Liver (tissue), 9 donors: ENCODE measurements around the gene SELENOH. TPM values are rescaled to one million over a fixed set of nuclear protein-coding genes. Genes with fewer than 3 reads are reported as not detected.

Experiments used
- DNase-seq: peaks from one replicate; pipeline ENCODE4 v3.0.0-alpha.2; 2017; ENCODE audit warnings: low spot score
- H3K27ac ChIP-seq, 2 donors: one replicate each; pipeline ENCODE4 v1.7.0; 2013; ENCODE audit warnings: inconsistent platforms in 2 of 2, low read length in 2 of 2, control low read depth in 1 of 2, low read depth in 1 of 2, mild to moderate bottlenecking in 1 of 2
- H3K27me3 ChIP-seq, 4 donors: one replicate each; pipeline versions ENCODE4 v1.6.1 to v1.7.0; 2013; ENCODE audit warnings: low read length in 3 of 4, inconsistent platforms in 1 of 4, mild to moderate bottlenecking in 1 of 4, moderate library complexity in 1 of 4; ENCODE audit not compliant: control insufficient read depth in 4 of 4, insufficient read depth in 4 of 4
- H3K36me3 ChIP-seq, 4 donors: one replicate each; pipeline versions ENCODE4 v1.6.1 to v1.7.0; 2013; ENCODE audit warnings: low read length in 3 of 4, mild to moderate bottlenecking in 3 of 4, low read depth in 1 of 4, moderate library complexity in 1 of 4; ENCODE audit not compliant: control insufficient read depth in 4 of 4, insufficient read depth in 3 of 4
- H3K4me1 ChIP-seq, 4 donors: one replicate each; pipeline versions ENCODE4 v1.6.1 to v1.7.0; 2013; ENCODE audit warnings: low read length in 3 of 4, mild to moderate bottlenecking in 3 of 4, moderate library complexity in 1 of 4; ENCODE audit not compliant: control insufficient read depth in 4 of 4, insufficient read depth in 4 of 4
- H3K4me3 ChIP-seq, 3 donors: one replicate each; pipeline versions ENCODE4 v1.6.1 to v1.7.0; 2013; ENCODE audit warnings: low read length in 3 of 3, control low read depth in 1 of 3, low read depth in 1 of 3, mild to moderate bottlenecking in 1 of 3
- H3K9ac ChIP-seq, 2 donors: one replicate each; pipeline ENCODE4 v1.7.0; 2013; ENCODE audit warnings: low read length in 2 of 2, mild to moderate bottlenecking in 2 of 2, moderate library complexity in 2 of 2, control low read depth in 1 of 2, low read depth in 1 of 2
- H3K9me3 ChIP-seq, 4 donors: one replicate each; pipeline versions ENCODE4 v1.6.1 to v1.7.0; 2013; ENCODE audit warnings: low read length in 3 of 4; ENCODE audit not compliant: control insufficient read depth in 4 of 4
- FOXA1 ChIP-seq: IDR thresholded peaks from 2 replicates; pipeline ENCODE4 v1.6.1; 2016; ENCODE audit warnings: antibody characterized with exemption
- FOXA2 ChIP-seq: IDR thresholded peaks from 2 replicates; pipeline ENCODE4 v1.6.1; 2016; ENCODE audit warnings: antibody characterized with exemption
- HNF4A ChIP-seq, 2 donors: conservative IDR thresholded peaks; 2 replicates each; pipeline ENCODE4 v1.6.1; 2016; ENCODE audit warnings: antibody characterized with exemption in 2 of 2, mild to moderate bottlenecking in 2 of 2
- JUND ChIP-seq, 2 donors: IDR thresholded peaks; 2 replicates each; pipeline ENCODE4 v1.6.1; 2016; ENCODE audit warnings: antibody characterized with exemption in 2 of 2
- MAX ChIP-seq: IDR thresholded peaks from 2 replicates; pipeline ENCODE4 v1.6.1; 2016; ENCODE audit warnings: antibody characterized with exemption
- NR2F2 ChIP-seq: IDR thresholded peaks from 2 replicates; pipeline ENCODE4 v1.6.1; 2016; ENCODE audit warnings: antibody characterized with exemption
- RAD21 ChIP-seq, 2 donors: IDR thresholded peaks; 2 replicates each; pipeline ENCODE4 v1.6.1; 2016; ENCODE audit warnings: antibody characterized with exemption in 2 of 2, mild to moderate bottlenecking in 2 of 2
- REST ChIP-seq: IDR thresholded peaks from 2 replicates; pipeline ENCODE4 v1.6.1; 2016; ENCODE audit warnings: antibody characterized with exemption, mild to moderate bottlenecking
- RXRA ChIP-seq, 2 donors: IDR thresholded peaks; 2 replicates each; pipeline ENCODE4 v1.6.1; 2017 to 2018; ENCODE audit warnings: antibody characterized with exemption in 2 of 2, mild to moderate bottlenecking in 1 of 2
- SP1 ChIP-seq: IDR thresholded peaks from 2 replicates; pipeline ENCODE4 v1.6.1; 2018; ENCODE audit warnings: antibody characterized with exemption, mild to moderate bottlenecking
- YY1 ChIP-seq: IDR thresholded peaks from 2 replicates; pipeline ENCODE4 v1.6.1; 2016; ENCODE audit warnings: antibody characterized with exemption, mild to moderate bottlenecking
- WGBS: extraction: QIAGEN DNeasy Blood & Tissue Kit; methylation state at CpG from one replicate; pipeline ENCODE4 v1.1.7; 2013; 5-methylcytosine and 5-hydroxymethylcytosine counted together
- polyA plus RNA-seq, 2 donors: library from polyadenylated mRNA; stranded (reverse) in 1 of 2; unstranded in 1 of 2; fragments of 200-250 nt in 1 of 2; fragments of >200 nt in 1 of 2; fragmentation: Nextera tagmentation in 1 of 2; extraction: Ambion mirVana in 1 of 2; gene quantifications; one replicate each; pipeline versions ENCODE4 v1.2.1 to v1.2.3, GENCODE V29; 2013 to 2015
- total RNA-seq, 2 donors: library from RNA; depleted of rRNA; stranded (reverse); fragments of >200 nt; gene quantifications; one replicate each; pipeline ENCODE4 v1.2.3, GENCODE V29; 2014
- TF ChIP-seq, protein P1 (sequence below): fragments of 150-350 bp; IDR thresholded peaks from 2 replicates; pipeline ENCODE4 v1.5.1; 2017; ENCODE audit warnings: improper control_type of control experiment, low read depth, low read length; ENCODE audit not compliant: missing input control
- TF ChIP-seq, protein P2 (sequence below): IDR thresholded peaks from 2 replicates; pipeline ENCODE4 v1.6.1; 2016; ENCODE audit warnings: antibody characterized with exemption
- donor health status: healthy.
- donor health status: healthy.
- donor health status: healthy.
- donor health status: healthy.
- donor health status: healthy.

The SELENOH gene
- total and polyA plus RNA-seq, 4 donors, result 42.2 to 129 (median 71.4) TPM

DNA sequence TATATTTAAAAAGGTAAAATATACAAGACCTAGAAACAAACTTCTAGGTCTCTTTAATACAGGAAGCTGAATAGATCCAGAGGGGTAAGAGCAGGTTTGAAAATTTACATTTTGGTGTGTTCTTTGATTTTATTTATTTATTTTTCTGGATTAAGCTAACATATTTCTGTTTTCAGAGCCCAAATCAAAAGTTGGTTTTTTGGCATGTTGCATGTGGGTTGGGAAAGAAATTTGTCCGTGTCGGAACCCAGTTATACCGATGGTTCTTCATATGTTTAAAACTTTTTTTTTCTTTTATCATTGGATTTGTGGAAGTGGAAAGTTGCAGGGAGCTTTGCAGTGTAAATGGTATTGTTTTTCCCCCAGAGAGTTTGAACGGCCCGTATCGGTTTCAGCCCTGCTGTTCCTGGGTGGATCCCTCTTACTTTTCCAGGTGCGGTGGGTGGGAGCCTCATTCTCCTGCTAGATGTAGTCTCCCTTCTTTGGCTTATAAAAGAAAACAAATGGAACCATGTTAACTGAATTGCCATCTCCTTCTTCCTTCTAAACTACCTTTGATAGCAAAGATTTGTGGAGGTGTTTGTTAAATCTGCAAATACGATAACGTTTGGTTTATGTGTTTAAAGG is 21.1 kb downstream of the SELENOH start:
- Histone ChIP-seq H3K9ac (peak overlapping the region; percentile 95 to 100), H3K4me1 (peaks cover 2 to 36% (median 28%) of the 10 kb centered on the region in 4 donors), H3K36me3 (no peaks in the 10 kb centered on the region), H3K9me3 (no peaks in the 10 kb centered on the region), H3K27ac (peak overlapping the region; percentile 88 to 97), H3K27me3 (no peaks in the 10 kb centered on the region), H3K4me3 (peak overlapping the region; percentile 74 to 95 (median 91))
- TF ChIP-seq SP1 (no peak), RAD21 (IDR thresholded peaks at IDR 0.05) (peak in 1 of 2 donors; percentile 13)
- DNase-seq, result no peak
- 4% methylated on average over 9 of the region's 9 CpGs for WGBS

GRCh38 chr11:57763568-57763967 is 22.3 kb downstream of the SELENOH start:
- TF ChIP-seq RAD21 (IDR thresholded peaks at IDR 0.05) (peak in 1 of 2 donors; percentile 50), JUND (IDR thresholded peaks at IDR 0.05) (no peak), REST (no peak), FOXA2 (no peak)
- TF ChIP-seq, protein P1, sequence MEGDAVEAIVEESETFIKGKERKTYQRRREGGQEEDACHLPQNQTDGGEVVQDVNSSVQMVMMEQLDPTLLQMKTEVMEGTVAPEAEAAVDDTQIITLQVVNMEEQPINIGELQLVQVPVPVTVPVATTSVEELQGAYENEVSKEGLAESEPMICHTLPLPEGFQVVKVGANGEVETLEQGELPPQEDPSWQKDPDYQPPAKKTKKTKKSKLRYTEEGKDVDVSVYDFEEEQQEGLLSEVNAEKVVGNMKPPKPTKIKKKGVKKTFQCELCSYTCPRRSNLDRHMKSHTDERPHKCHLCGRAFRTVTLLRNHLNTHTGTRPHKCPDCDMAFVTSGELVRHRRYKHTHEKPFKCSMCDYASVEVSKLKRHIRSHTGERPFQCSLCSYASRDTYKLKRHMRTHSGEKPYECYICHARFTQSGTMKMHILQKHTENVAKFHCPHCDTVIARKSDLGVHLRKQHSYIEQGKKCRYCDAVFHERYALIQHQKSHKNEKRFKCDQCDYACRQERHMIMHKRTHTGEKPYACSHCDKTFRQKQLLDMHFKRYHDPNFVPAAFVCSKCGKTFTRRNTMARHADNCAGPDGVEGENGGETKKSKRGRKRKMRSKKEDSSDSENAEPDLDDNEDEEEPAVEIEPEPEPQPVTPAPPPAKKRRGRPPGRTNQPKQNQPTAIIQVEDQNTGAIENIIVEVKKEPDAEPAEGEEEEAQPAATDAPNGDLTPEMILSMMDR, result peak; percentile 15
- Histone ChIP-seq H3K4me1 (peaks cover 5 to 37% (median 28%) of the 10 kb centered on the region in 4 donors), H3K9ac (peak overlapping the region; percentile 95 to 100), H3K27ac (peak overlapping the region in 1 of 2 donors; percentile 2), H3K4me3 (peak overlapping the region; percentile 74 to 95 (median 91)), H3K27me3 (no peaks in the 10 kb centered on the region), H3K9me3 (no peaks in the 10 kb centered on the region), H3K36me3 (no peaks in the 10 kb centered on the region)
- DNase-seq, result no peak
- 8% methylated on average over 1 of the region's 1 CpG for WGBS

DNA sequence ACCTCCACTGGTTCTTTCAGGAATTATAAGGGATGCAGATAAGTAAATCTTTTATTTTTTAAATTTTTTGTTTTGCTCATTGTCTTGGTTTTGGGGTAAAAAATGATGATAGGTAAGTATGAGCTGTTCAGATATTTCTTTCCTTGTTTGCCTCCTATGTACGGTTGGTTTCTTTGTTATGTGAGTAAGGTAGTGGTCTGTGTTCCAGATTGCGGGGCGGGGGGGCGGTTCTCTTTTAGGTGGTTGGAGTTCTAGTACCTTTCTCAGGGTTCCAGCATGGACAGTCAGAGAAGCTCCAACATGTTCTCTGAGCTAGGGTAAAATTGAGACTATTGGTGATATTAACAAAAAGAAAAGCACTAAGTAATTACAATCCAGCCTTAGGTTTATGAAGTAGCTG is 22.7 kb downstream of the SELENOH start:
- no peaks in the 10 kb centered on the region for H3K27me3 ChIP-seq
- no peak for DNase-seq
- peak overlapping the region; percentile 34 to 100 for H3K9ac ChIP-seq
- 30% methylated on average over 4 of the region's 4 CpGs for WGBS
- peak overlapping the region; percentile 2 to 19 for H3K27ac ChIP-seq
- H3K4me1 ChIP-seq, result peaks cover 7 to 37% (median 28%) of the 10 kb centered on the region in 4 donors
- peak overlapping the region; percentile 18 to 95 (median 74) for H3K4me3 ChIP-seq
- H3K36me3 ChIP-seq, result no peaks in the 10 kb centered on the region
- H3K9me3 ChIP-seq, result no peaks in the 10 kb centered on the region
- TF ChIP-seq YY1 (no peak), HNF4A (conservative IDR thresholded peaks at IDR 0.05) (no peak), FOXA2 (no peak), MAX (no peak), REST (no peak), FOXA1 (no peak), NR2F2 (no peak), RXRA (IDR thresholded peaks at IDR 0.05) (no peak), RAD21 (IDR thresholded peaks at IDR 0.05) (no peak)
- TF ChIP-seq, protein P1, result no peak
- TF ChIP-seq, protein P2, sequence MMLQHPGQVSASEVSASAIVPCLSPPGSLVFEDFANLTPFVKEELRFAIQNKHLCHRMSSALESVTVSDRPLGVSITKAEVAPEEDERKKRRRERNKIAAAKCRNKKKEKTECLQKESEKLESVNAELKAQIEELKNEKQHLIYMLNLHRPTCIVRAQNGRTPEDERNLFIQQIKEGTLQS, result no peak
